Measurements from ENCODE around the gene AK4.

AK4 gene

DNA sequence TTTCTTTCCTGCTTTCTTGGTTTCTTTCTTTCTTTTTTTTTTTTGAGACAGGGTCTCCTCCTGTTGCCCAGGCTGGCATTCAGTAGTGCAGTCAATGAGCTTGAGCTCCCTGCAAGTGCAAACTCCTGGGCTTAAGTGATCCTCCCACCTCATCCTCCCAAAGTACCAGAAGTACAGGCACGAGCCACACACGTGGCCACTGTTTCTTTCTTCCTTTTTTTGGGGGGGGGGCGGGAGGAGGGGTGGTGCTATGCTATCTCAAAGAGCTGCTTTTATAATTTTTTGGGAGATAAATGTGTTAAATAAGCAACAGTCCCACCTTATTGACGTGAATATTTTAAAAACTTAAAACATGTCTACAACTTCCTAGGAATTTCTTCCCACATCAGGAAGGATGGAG is 42.2 kb downstream of the AK4 start:
- Histone ChIP-seq H3K27ac (ENCODE audit: insufficient read depth, low read length, poor library complexity, severe bottlenecking) (no peak overlapping the region), H3K4me3 (ENCODE audit: insufficient read depth, low read depth, low read length, poor library complexity, severe bottlenecking) (no peak overlapping the region), H3K9me3 (ENCODE audit: control insufficient read depth, low read length) (no peaks in the 10 kb centered on the region), H3K36me3 (ENCODE audit: control insufficient read depth, insufficient read depth, low read length) (no peaks in the 10 kb centered on the region), H3K27me3 (replicated peaks; ENCODE audit: control insufficient read depth, insufficient read depth, low read length, poor library complexity, severe bottlenecking) (no peaks in the 10 kb centered on the region), H3K4me1 (ENCODE audit: control insufficient read depth, insufficient read depth, low read length, poor library complexity, severe bottlenecking) (no peaks in the 10 kb centered on the region)
- DNase-seq = no peak

GRCh38 chr1:65193129-65193695 is 45.2 kb downstream of the AK4 start:
- Histone ChIP-seq H3K27ac (ENCODE audit: insufficient read depth, low read length, poor library complexity, severe bottlenecking) (no peak overlapping the region), H3K4me3 (ENCODE audit: insufficient read depth, low read depth, low read length, poor library complexity, severe bottlenecking) (no peak overlapping the region), H3K36me3 (ENCODE audit: control insufficient read depth, insufficient read depth, low read length) (no peaks in the 10 kb centered on the region), H3K4me1 (ENCODE audit: control insufficient read depth, insufficient read depth, low read length, poor library complexity, severe bottlenecking) (no peaks in the 10 kb centered on the region), H3K9me3 (ENCODE audit: control insufficient read depth, low read length) (no peaks in the 10 kb centered on the region), H3K27me3 (replicated peaks; ENCODE audit: control insufficient read depth, insufficient read depth, low read length, poor library complexity, severe bottlenecking) (no peaks in the 10 kb centered on the region)
- no peak for DNase-seq

- H3K27me3 ChIP-seq (replicated peaks; ENCODE audit: control insufficient read depth, insufficient read depth, low read length, poor library complexity, severe bottlenecking) = no peaks in the 10 kb centered on the region
Observed at GRCh38 chr1:65195495-65196417, 47.8 kb downstream of the AK4 start.

DNA sequence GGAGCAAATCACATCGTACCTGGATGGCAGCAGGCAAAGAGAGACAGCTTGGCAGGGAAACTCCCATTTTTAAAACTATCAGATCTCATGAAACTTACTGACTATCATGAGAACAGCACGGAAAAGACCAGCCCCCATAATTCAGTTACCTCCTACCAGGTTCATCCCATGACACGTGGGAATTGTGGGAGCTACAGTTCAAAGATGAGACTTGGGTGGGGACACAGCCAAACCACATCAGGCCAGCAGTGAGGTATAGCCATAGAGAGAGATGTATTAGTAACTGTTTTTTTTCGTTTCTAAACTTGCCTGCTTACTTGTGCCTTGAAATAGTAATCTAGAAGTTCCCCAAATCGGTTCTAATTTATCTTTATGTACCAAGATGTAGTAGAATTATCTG is 48.9 kb downstream of the AK4 start:
- no peak for DNase-seq
- no peaks in the 10 kb centered on the region for H3K27me3 ChIP-seq (replicated peaks; ENCODE audit: control insufficient read depth, insufficient read depth, low read length, poor library complexity, severe bottlenecking)
- H3K4me3 ChIP-seq (ENCODE audit: insufficient read depth, low read depth, low read length, poor library complexity, severe bottlenecking) = no peak overlapping the region
- no peaks in the 10 kb centered on the region for H3K9me3 ChIP-seq (ENCODE audit: control insufficient read depth, low read length)
- H3K27ac ChIP-seq (ENCODE audit: insufficient read depth, low read length, poor library complexity, severe bottlenecking) = no peak overlapping the region
- no peaks in the 10 kb centered on the region for H3K36me3 ChIP-seq (ENCODE audit: control insufficient read depth, insufficient read depth, low read length)
- H3K4me1 ChIP-seq (ENCODE audit: control insufficient read depth, insufficient read depth, low read length, poor library complexity, severe bottlenecking) = no peaks in the 10 kb centered on the region

More at GRCh38 chr1:65195495-65196417, 47.8 kb downstream of the AK4 start:
- Histone ChIP-seq H3K4me3 (ENCODE audit: insufficient read depth, low read depth, low read length, poor library complexity, severe bottlenecking) (no peak overlapping the region), H3K4me1 (ENCODE audit: control insufficient read depth, insufficient read depth, low read length, poor library complexity, severe bottlenecking) (no peaks in the 10 kb centered on the region), H3K9me3 (ENCODE audit: control insufficient read depth, low read length) (no peaks in the 10 kb centered on the region), H3K36me3 (ENCODE audit: control insufficient read depth, insufficient read depth, low read length) (no peaks in the 10 kb centered on the region), H3K27ac (ENCODE audit: insufficient read depth, low read length, poor library complexity, severe bottlenecking) (no peak overlapping the region)
- no peak for DNase-seq

GRCh38 chr1:65197636-65198035 is 49.6 kb downstream of the AK4 start:
- Histone ChIP-seq H3K27me3 (replicated peaks; ENCODE audit: control insufficient read depth, insufficient read depth, low read length, poor library complexity, severe bottlenecking) (no peaks in the 10 kb centered on the region), H3K27ac (ENCODE audit: insufficient read depth, low read length, poor library complexity, severe bottlenecking) (no peak overlapping the region), H3K4me3 (ENCODE audit: insufficient read depth, low read depth, low read length, poor library complexity, severe bottlenecking) (no peak overlapping the region), H3K4me1 (ENCODE audit: control insufficient read depth, insufficient read depth, low read length, poor library complexity, severe bottlenecking) (no peaks in the 10 kb centered on the region), H3K9me3 (ENCODE audit: control insufficient read depth, low read length) (no peaks in the 10 kb centered on the region), H3K36me3 (ENCODE audit: control insufficient read depth, insufficient read depth, low read length) (no peaks in the 10 kb centered on the region)
- DNase-seq = no peak

- no peak overlapping the region for H3K27ac ChIP-seq (ENCODE audit: insufficient read depth, low read length, poor library complexity, severe bottlenecking)
- H3K4me1 ChIP-seq (ENCODE audit: control insufficient read depth, insufficient read depth, low read length, poor library complexity, severe bottlenecking) = no peaks in the 10 kb centered on the region
- DNase-seq = no peak
- no peaks in the 10 kb centered on the region for H3K36me3 ChIP-seq (ENCODE audit: control insufficient read depth, insufficient read depth, low read length)
- no peaks in the 10 kb centered on the region for H3K27me3 ChIP-seq (replicated peaks; ENCODE audit: control insufficient read depth, insufficient read depth, low read length, poor library complexity, severe bottlenecking)
- H3K4me3 ChIP-seq (ENCODE audit: insufficient read depth, low read depth, low read length, poor library complexity, severe bottlenecking) = no peak overlapping the region
- no peaks in the 10 kb centered on the region for H3K9me3 ChIP-seq (ENCODE audit: control insufficient read depth, low read length)
Observed at GRCh38 chr1:65198096-65198495, 50.1 kb downstream of the AK4 start.

GRCh38 chr1:65200411-65200810 is 52.4 kb downstream of the AK4 start:
- Histone ChIP-seq H3K4me1 (ENCODE audit: control insufficient read depth, insufficient read depth, low read length, poor library complexity, severe bottlenecking) (no peaks in the 10 kb centered on the region), H3K9me3 (ENCODE audit: control insufficient read depth, low read length) (no peaks in the 10 kb centered on the region), H3K36me3 (ENCODE audit: control insufficient read depth, insufficient read depth, low read length) (no peaks in the 10 kb centered on the region), H3K27ac (ENCODE audit: insufficient read depth, low read length, poor library complexity, severe bottlenecking) (no peak overlapping the region), H3K27me3 (replicated peaks; ENCODE audit: control insufficient read depth, insufficient read depth, low read length, poor library complexity, severe bottlenecking) (no peaks in the 10 kb centered on the region), H3K4me3 (ENCODE audit: insufficient read depth, low read depth, low read length, poor library complexity, severe bottlenecking) (no peak overlapping the region)
- DNase-seq = no peak

DNA sequence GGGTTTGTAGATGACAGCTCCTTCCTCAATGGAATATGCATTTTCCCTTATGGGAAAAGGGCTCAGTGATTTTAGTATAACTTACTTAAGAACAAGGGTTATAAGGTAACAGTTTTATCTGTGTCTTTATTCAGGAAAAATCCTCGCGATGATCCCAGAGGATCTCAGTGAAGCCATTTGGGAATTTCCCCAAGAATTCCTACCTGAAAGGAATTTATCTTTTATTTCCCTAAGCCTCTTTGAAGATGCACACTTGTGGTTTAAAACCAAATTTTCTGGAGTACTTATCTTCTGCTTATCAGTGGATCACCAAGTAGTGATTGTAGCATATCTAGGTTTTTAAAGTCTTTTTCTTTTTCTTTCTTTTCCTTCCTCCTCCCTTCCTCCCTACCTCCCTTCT is 58.8 kb downstream of the AK4 start:
- no peaks in the 10 kb centered on the region for H3K9me3 ChIP-seq (ENCODE audit: control insufficient read depth, low read length)
- no peaks in the 10 kb centered on the region for H3K4me1 ChIP-seq (ENCODE audit: control insufficient read depth, insufficient read depth, low read length, poor library complexity, severe bottlenecking)
- no peak overlapping the region for H3K4me3 ChIP-seq (ENCODE audit: insufficient read depth, low read depth, low read length, poor library complexity, severe bottlenecking)
- no peak overlapping the region for H3K27ac ChIP-seq (ENCODE audit: insufficient read depth, low read length, poor library complexity, severe bottlenecking)
- DNase-seq = no peak
- H3K27me3 ChIP-seq (replicated peaks; ENCODE audit: control insufficient read depth, insufficient read depth, low read length, poor library complexity, severe bottlenecking) = no peaks in the 10 kb centered on the region
- H3K36me3 ChIP-seq (ENCODE audit: control insufficient read depth, insufficient read depth, low read length) = no peaks in the 10 kb centered on the region

DNA sequence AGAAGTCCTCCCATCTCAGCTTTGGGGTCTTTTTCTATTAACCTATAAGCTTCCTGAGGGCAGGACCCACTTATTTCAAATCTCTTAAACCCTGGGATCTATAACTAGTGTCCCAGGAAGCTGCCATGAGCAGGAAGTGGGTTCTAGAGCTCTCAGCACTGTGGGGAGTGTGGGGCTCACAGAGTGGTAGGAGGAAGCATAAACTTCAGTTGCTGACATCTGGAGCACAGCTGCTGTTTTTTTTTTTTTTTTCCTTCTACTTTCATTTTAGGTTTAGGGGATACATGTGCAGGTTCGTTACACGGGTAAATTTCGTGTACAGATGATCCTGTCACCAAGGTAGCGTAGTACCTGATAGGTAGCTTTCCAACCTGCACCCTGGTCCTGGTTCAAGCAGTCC is 59.3 kb downstream of the AK4 start:
- no peaks in the 10 kb centered on the region for H3K27me3 ChIP-seq (replicated peaks; ENCODE audit: control insufficient read depth, insufficient read depth, low read length, poor library complexity, severe bottlenecking)

GRCh38 chr1:65208563-65208973 is 60.6 kb downstream of the AK4 start:
- Histone ChIP-seq H3K4me3 (ENCODE audit: insufficient read depth, low read depth, low read length, poor library complexity, severe bottlenecking) (no peak overlapping the region), H3K27ac (ENCODE audit: insufficient read depth, low read length, poor library complexity, severe bottlenecking) (no peak overlapping the region)

More for the DNA sequence above, 59.3 kb downstream of the AK4 start:
- no peaks in the 10 kb centered on the region for H3K36me3 ChIP-seq (ENCODE audit: control insufficient read depth, insufficient read depth, low read length)
- H3K9me3 ChIP-seq (ENCODE audit: control insufficient read depth, low read length) = no peaks in the 10 kb centered on the region
- H3K4me1 ChIP-seq (ENCODE audit: control insufficient read depth, insufficient read depth, low read length, poor library complexity, severe bottlenecking) = no peaks in the 10 kb centered on the region
- no peak for DNase-seq
- H3K4me3 ChIP-seq (ENCODE audit: insufficient read depth, low read depth, low read length, poor library complexity, severe bottlenecking) = no peak overlapping the region
- H3K27ac ChIP-seq (ENCODE audit: insufficient read depth, low read length, poor library complexity, severe bottlenecking) = no peak overlapping the region

More at GRCh38 chr1:65208563-65208973, 60.6 kb downstream of the AK4 start:
- no peaks in the 10 kb centered on the region for H3K4me1 ChIP-seq (ENCODE audit: control insufficient read depth, insufficient read depth, low read length, poor library complexity, severe bottlenecking)
- DNase-seq = no peak
- no peaks in the 10 kb centered on the region for H3K36me3 ChIP-seq (ENCODE audit: control insufficient read depth, insufficient read depth, low read length)
- H3K9me3 ChIP-seq (ENCODE audit: control insufficient read depth, low read length) = no peaks in the 10 kb centered on the region
- no peaks in the 10 kb centered on the region for H3K27me3 ChIP-seq (replicated peaks; ENCODE audit: control insufficient read depth, insufficient read depth, low read length, poor library complexity, severe bottlenecking)
